ENCODE measurements around the gene EXOC4.

- TF ChIP-seq POLR2A (IDR thresholded peaks at IDR 0.05) (no peak), POLR2AphosphoS5 (IDR thresholded peaks at IDR 0.05; ENCODE audit: insufficient read depth in 1 of 2, low read depth in 1 of 2) (no peak), CTCF (IDR thresholded peaks at IDR 0.05) (no peak)
Observed at GRCh38 chr7:133478591-133479135, 225.8 kb downstream of the EXOC4 start.

All from vagina (tissue), 2 donors.